Epithelial cell of proximal tubule (primary cell): Measurements from ENCODE around the gene BCL7B. TPM values are rescaled to one million over a fixed set of nuclear protein-coding genes. Genes with fewer than 3 reads are reported as not detected.
A peak's percentile ranks its signal among the peaks of the same experiment; 100 is the strongest.
"Not testable (repeated sequence)": the region's sequence is repeated elsewhere in the genome, so short reads cannot be mapped to it uniquely, and the experiment has no call there.

ENCODE experiments used
- DNase-seq: peaks from one replicate; pipeline ENCODE4 v3.0.0-alpha.2; 2011; ENCODE audit warnings: low read depth
- H3K4me3 ChIP-seq: 2 replicates; pipeline ENCODE4 v1.5.1; 2011; ENCODE audit warnings: low read depth, mild to moderate bottlenecking, low read length
- total RNA-seq: library from RNA; depleted of rRNA; stranded (reverse); fragments of >200 nt; gene quantifications from 2 replicates; pipeline ENCODE4 v1.2.3, GENCODE V29; 2015
- TF ChIP-seq, protein P1 (sequence below): conservative IDR thresholded peaks from 2 replicates; pipeline ENCODE4 v1.5.1; 2012; ENCODE audit warnings: low read depth, mild to moderate bottlenecking, low read length

BCL7B gene
- total RNA-seq, 1 donor from 2014 or later: 64.2 TPM

DNA sequence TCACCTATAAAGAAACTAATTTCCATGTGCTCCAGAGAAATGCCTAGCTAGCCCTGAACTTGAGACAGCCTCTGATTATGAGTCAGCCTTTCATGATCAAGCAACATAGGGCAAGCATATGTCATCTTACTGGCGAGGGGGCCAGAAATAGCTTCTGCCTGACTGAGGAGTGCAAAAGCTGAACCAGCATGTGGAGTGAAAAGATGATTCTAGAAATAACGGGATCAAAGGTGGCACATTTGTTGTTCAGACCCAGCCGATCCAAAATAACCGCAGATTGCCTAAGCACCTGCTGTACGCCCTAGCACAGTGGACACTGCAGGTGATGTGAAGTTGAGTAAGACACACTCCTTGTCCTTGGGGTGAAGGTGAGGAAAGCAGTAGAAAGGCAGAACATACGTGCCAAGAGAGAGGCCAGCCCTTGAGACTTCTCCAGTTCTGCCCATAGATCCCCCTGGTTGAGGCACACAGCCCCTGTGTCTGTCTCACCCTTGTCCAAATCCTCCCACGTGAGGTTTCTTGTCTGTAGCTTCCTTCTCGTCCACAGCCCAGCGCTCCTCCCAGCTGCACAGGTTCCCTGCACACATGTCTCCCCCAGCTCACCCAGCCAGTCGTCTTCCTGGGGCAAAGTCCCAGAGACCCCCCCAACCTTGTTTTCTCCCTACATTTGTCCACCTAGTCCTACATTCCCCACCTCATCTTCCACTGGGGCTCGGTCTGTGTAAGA lies 2.8 kb upstream of the BCL7B start:
- no peak overlapping the region for H3K4me3 ChIP-seq
- TF ChIP-seq, protein P1, sequence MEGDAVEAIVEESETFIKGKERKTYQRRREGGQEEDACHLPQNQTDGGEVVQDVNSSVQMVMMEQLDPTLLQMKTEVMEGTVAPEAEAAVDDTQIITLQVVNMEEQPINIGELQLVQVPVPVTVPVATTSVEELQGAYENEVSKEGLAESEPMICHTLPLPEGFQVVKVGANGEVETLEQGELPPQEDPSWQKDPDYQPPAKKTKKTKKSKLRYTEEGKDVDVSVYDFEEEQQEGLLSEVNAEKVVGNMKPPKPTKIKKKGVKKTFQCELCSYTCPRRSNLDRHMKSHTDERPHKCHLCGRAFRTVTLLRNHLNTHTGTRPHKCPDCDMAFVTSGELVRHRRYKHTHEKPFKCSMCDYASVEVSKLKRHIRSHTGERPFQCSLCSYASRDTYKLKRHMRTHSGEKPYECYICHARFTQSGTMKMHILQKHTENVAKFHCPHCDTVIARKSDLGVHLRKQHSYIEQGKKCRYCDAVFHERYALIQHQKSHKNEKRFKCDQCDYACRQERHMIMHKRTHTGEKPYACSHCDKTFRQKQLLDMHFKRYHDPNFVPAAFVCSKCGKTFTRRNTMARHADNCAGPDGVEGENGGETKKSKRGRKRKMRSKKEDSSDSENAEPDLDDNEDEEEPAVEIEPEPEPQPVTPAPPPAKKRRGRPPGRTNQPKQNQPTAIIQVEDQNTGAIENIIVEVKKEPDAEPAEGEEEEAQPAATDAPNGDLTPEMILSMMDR: no peak
- peak; percentile 55 for DNase-seq

DNA sequence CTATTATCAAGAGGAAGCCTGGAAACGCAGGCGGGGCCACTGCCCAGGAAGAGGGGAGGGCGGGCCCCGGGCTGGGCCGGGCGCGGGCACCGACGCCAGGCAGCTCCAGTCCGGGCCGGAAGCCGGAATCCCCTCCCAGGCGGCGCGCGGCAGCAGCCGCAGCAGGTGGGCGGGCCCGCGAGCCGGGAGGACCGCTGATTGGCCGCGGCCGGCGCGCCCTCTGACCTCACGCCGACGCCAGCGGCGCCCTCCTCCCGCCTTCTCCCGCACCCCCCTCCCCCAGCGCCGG lies 438 bp downstream of the BCL7B start:
- peak overlapping the region; percentile 91 for H3K4me3 ChIP-seq
- DNase-seq: no peak
- TF ChIP-seq, protein P1: no peak

DNA sequence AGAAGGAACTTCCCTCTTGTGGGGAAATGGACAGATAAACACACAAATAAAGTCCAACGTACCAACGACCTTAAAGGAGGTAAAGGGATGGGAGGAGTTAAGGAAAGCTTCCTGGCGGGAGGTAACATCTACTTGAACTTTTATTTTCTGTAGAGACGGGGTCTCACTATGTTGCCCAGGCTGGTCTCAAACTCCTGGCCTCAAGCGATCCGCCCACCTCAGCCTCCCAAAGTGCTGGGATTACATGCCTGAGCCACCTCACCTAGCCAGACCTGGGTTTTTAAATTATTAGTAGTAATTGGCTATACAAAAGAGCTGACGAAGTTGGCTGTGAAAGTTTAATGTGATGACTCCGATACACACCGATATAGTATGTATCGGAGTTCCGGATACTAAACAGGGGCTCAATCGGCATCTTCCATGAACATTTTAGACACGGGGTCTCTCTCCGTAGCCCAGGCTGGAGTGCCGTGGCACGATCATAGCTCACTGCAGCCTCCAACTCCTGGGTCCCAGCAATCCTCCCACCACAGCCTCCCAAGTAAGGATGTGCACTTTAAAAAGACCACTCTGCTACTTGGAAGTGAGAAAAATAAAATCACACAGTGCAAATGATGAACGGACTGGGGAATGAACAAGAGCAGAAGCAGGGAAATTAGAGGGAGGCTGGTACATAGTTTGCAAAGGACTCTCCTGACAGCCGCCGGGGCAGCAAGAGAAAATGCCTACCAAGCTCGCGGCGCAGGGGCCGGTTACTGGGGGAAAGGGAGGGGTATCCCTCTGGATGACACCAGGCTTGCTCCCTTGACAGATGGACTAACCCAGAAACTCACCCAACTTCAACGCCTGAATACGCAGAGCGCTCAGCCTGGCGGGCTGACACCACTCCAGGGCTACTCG lies 1.0 kb downstream of the BCL7B start:
- peak overlapping the region; percentile 91 for H3K4me3 ChIP-seq
- TF ChIP-seq, protein P1: no peak
- no peak for DNase-seq

DNA sequence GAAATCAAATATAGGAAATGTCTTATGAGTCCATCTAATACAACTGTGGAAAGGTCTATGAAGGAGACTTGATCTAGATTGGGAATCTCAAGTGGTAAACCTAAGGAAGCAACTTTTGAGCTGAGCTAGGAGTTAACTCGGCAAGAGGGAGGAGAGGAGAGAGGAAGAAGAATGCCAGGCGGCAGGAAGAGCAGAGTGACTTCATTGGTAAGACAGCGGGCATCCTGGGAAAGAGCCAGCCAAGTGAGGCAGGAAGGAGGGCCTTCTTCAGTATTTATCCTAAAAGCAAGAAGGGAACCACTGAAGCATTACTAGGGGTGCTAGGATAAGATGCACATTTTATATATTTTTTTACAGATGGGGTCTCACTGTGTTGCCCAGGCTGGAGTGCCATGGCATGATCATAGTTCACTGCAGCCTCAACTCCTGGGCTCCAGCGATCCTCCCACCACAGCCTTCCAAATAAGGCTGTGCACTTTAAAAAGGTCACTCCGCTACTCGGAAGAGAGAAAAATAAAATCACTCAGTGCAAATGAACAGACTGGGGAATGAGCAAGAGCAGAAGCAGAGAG lies 2.0 kb downstream of the BCL7B start:
- TF ChIP-seq, protein P1: no peak
- DNase-seq: no peak
- peak overlapping the region; percentile 91 for H3K4me3 ChIP-seq

DNA sequence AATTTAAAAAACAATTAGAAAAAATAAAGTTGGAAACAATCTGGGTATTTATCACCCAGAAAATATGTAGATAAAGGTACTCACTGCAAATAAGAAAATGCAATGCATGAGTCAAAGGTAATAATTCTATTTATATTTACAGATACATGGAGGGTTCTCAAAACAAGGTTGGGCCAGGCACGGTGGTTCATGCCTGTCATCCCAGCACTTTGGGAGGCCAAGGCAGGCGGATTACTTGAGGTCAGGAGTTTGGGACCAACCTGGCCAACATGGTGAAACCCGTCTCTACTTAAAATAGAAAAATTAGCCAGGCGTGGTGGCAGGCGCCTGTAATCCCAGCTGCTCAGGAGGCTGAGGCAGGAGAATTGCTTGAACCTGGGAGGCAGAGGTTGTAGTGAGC lies 7.4 kb downstream of the BCL7B start:
- not testable (repeated sequence) for H3K4me3 ChIP-seq, DNase-seq

DNA sequence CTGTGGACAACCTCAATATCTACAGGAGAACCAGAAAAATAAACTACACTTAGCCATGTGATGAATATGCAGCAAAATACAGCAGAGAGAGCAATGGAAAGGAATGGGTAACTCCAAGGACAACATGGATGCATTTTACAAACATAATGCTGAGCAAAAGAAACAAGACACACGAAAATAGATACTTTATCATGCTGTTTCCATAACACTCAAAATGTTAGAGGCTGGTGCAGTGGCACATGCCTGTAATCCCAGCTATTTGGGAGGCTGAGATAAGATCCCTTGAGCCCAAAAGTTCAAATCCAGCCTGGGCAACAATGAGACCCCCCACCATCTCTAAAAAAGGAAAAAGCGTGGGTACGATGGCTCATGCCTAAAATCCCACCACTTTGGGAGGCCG lies 8.3 kb downstream of the BCL7B start:
- H3K4me3 ChIP-seq: no peak overlapping the region
- TF ChIP-seq, protein P1: no peak

DNA sequence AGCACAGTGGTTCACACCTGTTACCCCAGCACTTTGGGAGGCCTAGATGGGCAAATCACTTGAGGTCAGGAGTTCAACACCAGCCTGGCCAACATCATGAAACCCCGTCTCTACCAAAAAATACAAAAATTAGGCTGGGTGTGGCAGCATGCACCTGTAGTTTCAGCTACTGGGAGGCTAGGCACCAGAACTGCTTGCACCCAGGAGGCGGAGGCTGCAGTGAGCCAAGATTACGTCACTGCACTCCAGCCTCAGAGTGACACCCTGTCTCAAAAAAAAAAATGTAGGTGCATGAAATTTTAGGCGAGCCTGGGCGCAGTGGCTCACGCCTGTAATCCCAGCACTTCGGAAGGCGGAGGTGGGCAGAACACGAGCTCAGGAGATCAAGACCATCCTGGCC lies 9.6 kb downstream of the BCL7B start:
- DNase-seq: no peak
- TF ChIP-seq, protein P1: no peak
- H3K4me3 ChIP-seq: no peak overlapping the region

More for the DNA sequence above, 8.3 kb downstream of the BCL7B start:
- DNase-seq: no peak
